Osteocyte (in vitro differentiated cells): Measurements from ENCODE around the gene PTGER4. TPM values are rescaled to one million over a fixed set of nuclear protein-coding genes. Genes with fewer than 3 reads are reported as not detected.

ENCODE experiments used
- DNase-seq: peaks from one replicate; pipeline ENCODE4 v3.0.0; 2021; ENCODE audit warnings: mixed read lengths; ENCODE audit not compliant: unreplicated experiment; ENCODE audit errors: extremely low spot score
- H3K27ac Mint-ChIP-seq: one replicate; pipeline ENCODE4 v1.8.0; 2021; ENCODE audit warnings: mild to moderate bottlenecking, mixed read lengths; ENCODE audit not compliant: unreplicated experiment
- H3K27me3 Mint-ChIP-seq: one replicate; pipeline ENCODE4 v1.8.0; 2021; ENCODE audit warnings: mixed read lengths; ENCODE audit not compliant: unreplicated experiment
- H3K36me3 Mint-ChIP-seq: one replicate; pipeline ENCODE4 v1.8.0; 2021; ENCODE audit warnings: mixed read lengths; ENCODE audit not compliant: unreplicated experiment
- H3K4me1 Mint-ChIP-seq: one replicate; pipeline ENCODE4 v1.8.0; 2021; ENCODE audit warnings: mixed read lengths; ENCODE audit not compliant: unreplicated experiment
- H3K4me3 Mint-ChIP-seq: one replicate; pipeline ENCODE4 v1.8.0; 2021; ENCODE audit warnings: mild to moderate bottlenecking, moderate library complexity, mixed read lengths; ENCODE audit not compliant: unreplicated experiment
- H3K9me3 Mint-ChIP-seq: one replicate; pipeline ENCODE4 v1.8.0; 2021; ENCODE audit warnings: mixed read lengths; ENCODE audit not compliant: unreplicated experiment
- CTCF ChIP-seq: fragments of 200-600 bp; sonication (generic); IDR thresholded peaks from 2 replicates; pipeline ENCODE4 v1.5.0; 2021; ENCODE audit warnings: antibody characterized with exemption, mild to moderate bottlenecking, moderate library complexity
- total RNA-seq: library from RNA; stranded (reverse); gene quantifications from 2 replicates; pipeline ENCODE4 v1.2.1, GENCODE V29; 2021

PTGER4 gene
- total RNA-seq, 1 donor from 2014 or later: 70.0 TPM

- H3K36me3 Mint-ChIP-seq: peaks cover 19% of the 10 kb centered on the region
- peaks cover 14% of the 10 kb centered on the region for H3K4me1 Mint-ChIP-seq
- H3K27me3 Mint-ChIP-seq: no peaks in the 10 kb centered on the region
- TF ChIP-seq CTCF: no peak
- H3K9me3 Mint-ChIP-seq: no peaks in the 10 kb centered on the region
- DNase-seq: no peak
- no peak overlapping the region for H3K27ac Mint-ChIP-seq
- H3K4me3 Mint-ChIP-seq: no peak overlapping the region
These were observed 53.7 kb downstream of the PTGER4 start for GRCh38 chr5:40733434-40733833.

- Mint-ChIP-seq H3K4me1 (peaks cover 14% of the 10 kb centered on the region), H3K27me3 (no peaks in the 10 kb centered on the region), H3K4me3 (no peak overlapping the region), H3K36me3 (peaks cover 20% of the 10 kb centered on the region), H3K9me3 (no peaks in the 10 kb centered on the region), H3K27ac (no peak overlapping the region)
- no peak for DNase-seq
- no peak for TF ChIP-seq CTCF
These were observed 54.3 kb downstream of the PTGER4 start for GRCh38 chr5:40733879-40734563.

- DNase-seq: no peak
- H3K4me3 Mint-ChIP-seq: no peak overlapping the region
These were observed 55.3 kb downstream of the PTGER4 start for GRCh38 chr5:40734986-40735385.

GRCh38 chr5:40735609-40736008 is 55.9 kb downstream of the PTGER4 start:
- no peaks in the 10 kb centered on the region for H3K27me3 Mint-ChIP-seq

More at GRCh38 chr5:40734986-40735385, 55.3 kb downstream of the PTGER4 start:
- TF ChIP-seq CTCF: no peak
- Mint-ChIP-seq H3K4me1 (peaks cover 14% of the 10 kb centered on the region), H3K27me3 (no peaks in the 10 kb centered on the region), H3K9me3 (no peaks in the 10 kb centered on the region), H3K36me3 (peaks cover 26% of the 10 kb centered on the region), H3K27ac (peak overlapping the region; percentile 0)

More at GRCh38 chr5:40735609-40736008, 55.9 kb downstream of the PTGER4 start:
- peak overlapping the region; percentile 0 for H3K27ac Mint-ChIP-seq
- peaks cover 29% of the 10 kb centered on the region for H3K36me3 Mint-ChIP-seq
- peaks cover 6% of the 10 kb centered on the region for H3K9me3 Mint-ChIP-seq
- TF ChIP-seq CTCF: no peak
- H3K4me3 Mint-ChIP-seq: no peak overlapping the region
- DNase-seq: no peak
- peaks cover 14% of the 10 kb centered on the region for H3K4me1 Mint-ChIP-seq
